ENCODE data around the gene ASPSCR1. TPM values are rescaled to one million over a fixed set of nuclear protein-coding genes. Genes with fewer than 3 reads are reported as not detected.

The ASPSCR1 gene
- total RNA-seq, 1 experiment from 2014 or later = 51.0 TPM

DNA sequence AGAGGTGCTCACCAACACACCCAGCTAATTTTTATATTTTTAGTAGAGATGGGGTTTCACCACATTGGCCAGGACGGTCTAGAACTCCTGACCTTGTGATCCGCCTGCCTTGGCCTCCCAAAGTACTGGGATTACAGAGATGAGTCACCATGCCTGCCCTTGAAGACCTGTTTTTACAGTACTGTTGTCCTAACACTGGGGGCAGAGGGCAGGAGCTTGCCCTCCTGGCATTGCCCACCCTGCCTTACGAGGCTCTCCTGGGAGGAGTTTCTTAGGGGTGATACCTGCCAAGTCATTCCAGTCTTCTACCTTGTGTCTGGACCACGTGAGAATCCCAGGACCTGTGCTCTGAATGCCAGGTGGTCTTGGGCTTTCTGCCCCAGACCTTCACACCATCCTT is 2.7 kb downstream of the ASPSCR1 start:
- no peaks in the 10 kb centered on the region; the same call in 1 of the 2 replicates for H3K79me2 ChIP-seq (ENCODE audit: insufficient read depth, low read length)
- H3K9me3 ChIP-seq (ENCODE audit: control insufficient read depth in 1 of 2, insufficient read depth in 1 of 2, low read depth in 1 of 2, low read length in 2 of 2) = no peaks in the 10 kb centered on the region
- peaks cover 9 to 15% of the 10 kb centered on the region in 2 experiments; a peak in 3 of 4 replicates for H3K36me3 ChIP-seq (ENCODE audit: control insufficient read depth in 1 of 2, insufficient read depth in 2 of 2, low read length in 2 of 2)
- BruUV-seq (replicated peaks) = no TSS peak
- no peak overlapping the region for H3K4me3 ChIP-seq (replicated peaks in 1 of 2; ENCODE audit: low read depth in 1 of 2, low read length in 2 of 2)
- no peak overlapping the region for H2AFZ ChIP-seq (ENCODE audit: low read depth, low read length, poor library complexity, severe bottlenecking)
- no peak overlapping the region for H3K9ac ChIP-seq (ENCODE audit: low read length)
- intact Hi-C loops (cut with micrococcal nuclease) = no loop called here
- ChIA-PET CTCF (no interaction called here), POLR2A (no interaction called here), RAD21 (ENCODE audit: low non-redundant PET in 1 of 2, low total read pairs in 2 of 2, uncharacterized antibody in 2 of 2, unreplicated experiment in 2 of 2) (interaction anchor here in 1 of 2 experiments (0.6 kb wide), 1 partner anchor 19 kb away, joined by 3 read pairs; no protein-coding TSS in a partner anchor)
- peaks cover 12 to 41% of the 10 kb centered on the region in 2 experiments for H3K4me1 ChIP-seq (ENCODE audit: control insufficient read depth in 1 of 2, insufficient read depth in 2 of 2, low read length in 2 of 2)
- H3K27ac ChIP-seq (ENCODE audit: low read depth, low read length) = no peak overlapping the region
- H3K4me2 ChIP-seq (ENCODE audit: low read length) = no peak overlapping the region
- no peak for ATAC-seq
- TF ChIP-seq FOSL1 (IDR thresholded peaks at IDR 0.05; ENCODE audit: low read depth) (no peak), ELF1 (IDR thresholded peaks at IDR 0.05; ENCODE audit: borderline replicate concordance, low read depth) (no peak)
- TF ChIP-seq, protein P1, sequence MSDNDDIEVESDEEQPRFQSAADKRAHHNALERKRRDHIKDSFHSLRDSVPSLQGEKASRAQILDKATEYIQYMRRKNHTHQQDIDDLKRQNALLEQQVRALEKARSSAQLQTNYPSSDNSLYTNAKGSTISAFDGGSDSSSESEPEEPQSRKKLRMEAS (IDR thresholded peaks at IDR 0.05) = no peak
- no peaks in the 10 kb centered on the region for H3K9me2 ChIP-seq (ENCODE audit: insufficient read depth)
- H3K27me3 ChIP-seq (ENCODE audit: insufficient read depth, low read length) = no peaks in the 10 kb centered on the region
- no peak for DNase-seq (ENCODE audit: low read depth, low spot score)
- H4K20me1 ChIP-seq (ENCODE audit: insufficient read depth) = no peaks in the 10 kb centered on the region

GRCh38 chr17:81980707-81981343 is 3.4 kb downstream of the ASPSCR1 start:
- BruUV-seq (replicated peaks) = no TSS peak
- DNase-seq (ENCODE audit: low read depth, low spot score) = no peak

More at GRCh38 chr17:81980707-81981343, 3.4 kb downstream of the ASPSCR1 start:
- no peaks in the 10 kb centered on the region for H3K27me3 ChIP-seq (ENCODE audit: insufficient read depth, low read length)
- H3K27ac ChIP-seq (ENCODE audit: low read depth, low read length) = no peak overlapping the region
- no peak overlapping the region for H3K4me2 ChIP-seq (ENCODE audit: low read length)
- CTCF ChIA-PET = no interaction called here
- H3K36me3 ChIP-seq (ENCODE audit: control insufficient read depth in 1 of 2, insufficient read depth in 2 of 2, low read length in 2 of 2) = peaks cover 16 to 22% of the 10 kb centered on the region in 2 experiments
- intact Hi-C loops (cut with micrococcal nuclease) = no loop called here
- H3K79me2 ChIP-seq (ENCODE audit: insufficient read depth, low read length) = no peaks in the 10 kb centered on the region; the same call in 1 of the 2 replicates
- no peak overlapping the region for H3K4me3 ChIP-seq (replicated peaks in 1 of 2; ENCODE audit: low read depth in 1 of 2, low read length in 2 of 2)
- POLR2A ChIA-PET = no interaction called here
- RAD21 ChIA-PET (ENCODE audit: low non-redundant PET in 1 of 2, low total read pairs in 2 of 2, uncharacterized antibody in 2 of 2, unreplicated experiment in 2 of 2) = no interaction called here
- TF ChIP-seq TCF7L2 (IDR thresholded peaks at IDR 0.05; ENCODE audit: borderline replicate concordance, extremely low read depth, insufficient read depth, insufficient read length) (no peak), ATF3 (IDR thresholded peaks at IDR 0.05) (no peak), SRF (IDR thresholded peaks at IDR 0.05; ENCODE audit: low read depth) (no peak), ZFX (IDR thresholded peaks at IDR 0.05) (no peak), POLR2A (IDR thresholded peaks at IDR 0.05; ENCODE audit: borderline replicate concordance, extremely low read depth, insufficient read depth, insufficient read length) (no peak), SP1 (IDR thresholded peaks at IDR 0.05; ENCODE audit: low read depth) (no peak), POLR2AphosphoS5 (IDR thresholded peaks at IDR 0.05; ENCODE audit: low read depth, low read length) (no peak), EGR1 (IDR thresholded peaks at IDR 0.05; ENCODE audit: low read depth) (no peak), RAD21 (IDR thresholded peaks at IDR 0.05; ENCODE audit: low read depth) (no peak)
- TF ChIP-seq, protein P1 (IDR thresholded peaks at IDR 0.05) = no peak
- TF ChIP-seq, protein P2, sequence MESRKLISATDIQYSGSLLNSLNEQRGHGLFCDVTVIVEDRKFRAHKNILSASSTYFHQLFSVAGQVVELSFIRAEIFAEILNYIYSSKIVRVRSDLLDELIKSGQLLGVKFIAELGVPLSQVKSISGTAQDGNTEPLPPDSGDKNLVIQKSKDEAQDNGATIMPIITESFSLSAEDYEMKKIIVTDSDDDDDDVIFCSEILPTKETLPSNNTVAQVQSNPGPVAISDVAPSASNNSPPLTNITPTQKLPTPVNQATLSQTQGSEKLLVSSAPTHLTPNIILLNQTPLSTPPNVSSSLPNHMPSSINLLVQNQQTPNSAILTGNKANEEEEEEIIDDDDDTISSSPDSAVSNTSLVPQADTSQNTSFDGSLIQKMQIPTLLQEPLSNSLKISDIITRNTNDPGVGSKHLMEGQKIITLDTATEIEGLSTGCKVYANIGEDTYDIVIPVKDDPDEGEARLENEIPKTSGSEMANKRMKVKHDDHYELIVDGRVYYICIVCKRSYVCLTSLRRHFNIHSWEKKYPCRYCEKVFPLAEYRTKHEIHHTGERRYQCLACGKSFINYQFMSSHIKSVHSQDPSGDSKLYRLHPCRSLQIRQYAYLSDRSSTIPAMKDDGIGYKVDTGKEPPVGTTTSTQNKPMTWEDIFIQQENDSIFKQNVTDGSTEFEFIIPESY (IDR thresholded peaks at IDR 0.05; ENCODE audit: extremely low read depth, insufficient replicate concordance, low read length) = no peak
- TF ChIP-seq, protein P3, sequence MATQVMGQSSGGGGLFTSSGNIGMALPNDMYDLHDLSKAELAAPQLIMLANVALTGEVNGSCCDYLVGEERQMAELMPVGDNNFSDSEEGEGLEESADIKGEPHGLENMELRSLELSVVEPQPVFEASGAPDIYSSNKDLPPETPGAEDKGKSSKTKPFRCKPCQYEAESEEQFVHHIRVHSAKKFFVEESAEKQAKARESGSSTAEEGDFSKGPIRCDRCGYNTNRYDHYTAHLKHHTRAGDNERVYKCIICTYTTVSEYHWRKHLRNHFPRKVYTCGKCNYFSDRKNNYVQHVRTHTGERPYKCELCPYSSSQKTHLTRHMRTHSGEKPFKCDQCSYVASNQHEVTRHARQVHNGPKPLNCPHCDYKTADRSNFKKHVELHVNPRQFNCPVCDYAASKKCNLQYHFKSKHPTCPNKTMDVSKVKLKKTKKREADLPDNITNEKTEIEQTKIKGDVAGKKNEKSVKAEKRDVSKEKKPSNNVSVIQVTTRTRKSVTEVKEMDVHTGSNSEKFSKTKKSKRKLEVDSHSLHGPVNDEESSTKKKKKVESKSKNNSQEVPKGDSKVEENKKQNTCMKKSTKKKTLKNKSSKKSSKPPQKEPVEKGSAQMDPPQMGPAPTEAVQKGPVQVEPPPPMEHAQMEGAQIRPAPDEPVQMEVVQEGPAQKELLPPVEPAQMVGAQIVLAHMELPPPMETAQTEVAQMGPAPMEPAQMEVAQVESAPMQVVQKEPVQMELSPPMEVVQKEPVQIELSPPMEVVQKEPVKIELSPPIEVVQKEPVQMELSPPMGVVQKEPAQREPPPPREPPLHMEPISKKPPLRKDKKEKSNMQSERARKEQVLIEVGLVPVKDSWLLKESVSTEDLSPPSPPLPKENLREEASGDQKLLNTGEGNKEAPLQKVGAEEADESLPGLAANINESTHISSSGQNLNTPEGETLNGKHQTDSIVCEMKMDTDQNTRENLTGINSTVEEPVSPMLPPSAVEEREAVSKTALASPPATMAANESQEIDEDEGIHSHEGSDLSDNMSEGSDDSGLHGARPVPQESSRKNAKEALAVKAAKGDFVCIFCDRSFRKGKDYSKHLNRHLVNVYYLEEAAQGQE (IDR thresholded peaks at IDR 0.05; ENCODE audit: low read depth) = no peak
- H2AFZ ChIP-seq (ENCODE audit: low read depth, low read length, poor library complexity, severe bottlenecking) = no peak overlapping the region
- peaks cover 12 to 41% of the 10 kb centered on the region in 2 experiments for H3K4me1 ChIP-seq (ENCODE audit: control insufficient read depth in 1 of 2, insufficient read depth in 2 of 2, low read length in 2 of 2)
- H3K9ac ChIP-seq (ENCODE audit: low read length) = no peak overlapping the region
- no peaks in the 10 kb centered on the region for H4K20me1 ChIP-seq (ENCODE audit: insufficient read depth)
- ATAC-seq = no peak
- no peaks in the 10 kb centered on the region for H3K9me3 ChIP-seq (ENCODE audit: control insufficient read depth in 1 of 2, insufficient read depth in 1 of 2, low read depth in 1 of 2, low read length in 2 of 2)
- H3K9me2 ChIP-seq (ENCODE audit: insufficient read depth) = no peaks in the 10 kb centered on the region

All from HCT116 (cell line).